Endodermal cell (in vitro differentiated cells): ENCODE results near the gene CCT8. TPM values are rescaled to one million over a fixed set of nuclear protein-coding genes. Genes with fewer than 3 reads are reported as not detected.

Experiments used
- DNase-seq: peaks from one replicate; pipeline ENCODE4 v3.0.0-alpha.2; 2017
- H3K27ac ChIP-seq: 2 replicates; pipeline ENCODE4 v1.5.1; 2013; ENCODE audit warnings: mild to moderate bottlenecking, low read depth, low read length, moderate library complexity
- H3K27me3 ChIP-seq: 2 replicates; pipeline ENCODE4 v1.6.1; 2013; ENCODE audit warnings: mild to moderate bottlenecking, low read length, moderate library complexity; ENCODE audit not compliant: insufficient read depth, control insufficient read depth, poor library complexity, severe bottlenecking
- H3K36me3 ChIP-seq: 2 replicates; pipeline ENCODE4 v1.7.0; 2013; ENCODE audit warnings: mild to moderate bottlenecking, low read length, moderate library complexity; ENCODE audit not compliant: control insufficient read depth, insufficient read depth
- H3K4me1 ChIP-seq: one replicate; pipeline ENCODE4 v1.7.0; 2013; ENCODE audit warnings: low read length; ENCODE audit not compliant: control insufficient read depth, insufficient read depth
- H3K4me3 ChIP-seq: 2 replicates; pipeline ENCODE4 v1.5.1; 2013; ENCODE audit warnings: mild to moderate bottlenecking, low read length, moderate library complexity
- H3K9ac ChIP-seq: 2 replicates; pipeline ENCODE4 v1.6.1; 2013; ENCODE audit warnings: mild to moderate bottlenecking, low read length, moderate library complexity; ENCODE audit not compliant: poor library complexity, severe bottlenecking; ENCODE audit errors: extremely low read depth
- H3K9me3 ChIP-seq: 2 replicates; pipeline ENCODE4 v1.6.1; 2013; ENCODE audit warnings: mild to moderate bottlenecking, low read length, moderate library complexity; ENCODE audit not compliant: control insufficient read depth
- H3K27ac Mint-ChIP-seq: 2 replicates; pipeline ENCODE4 v1.8.0; 2020; ENCODE audit warnings: mixed read lengths
- H3K27me3 Mint-ChIP-seq: 2 replicates; pipeline ENCODE4 v1.8.0; 2021; ENCODE audit warnings: mild to moderate bottlenecking, mixed read lengths; ENCODE audit not compliant: insufficient read depth
- H3K36me3 Mint-ChIP-seq: 2 replicates; pipeline ENCODE4 v1.8.0; 2020; ENCODE audit warnings: low read depth, mixed read lengths
- H3K4me1 Mint-ChIP-seq: 2 replicates; pipeline ENCODE4 v1.8.0; 2020; ENCODE audit warnings: mixed read lengths
- H3K4me3 Mint-ChIP-seq: 2 replicates; pipeline ENCODE4 v1.8.0; 2020; ENCODE audit warnings: mild to moderate bottlenecking, moderate library complexity, mixed read lengths
- H3K9me3 Mint-ChIP-seq: 2 replicates; pipeline ENCODE4 v1.8.0; 2020; ENCODE audit warnings: mild to moderate bottlenecking, mixed read lengths
- CTCF ChIP-seq: fragments of 200-600 bp; sonication (generic); conservative IDR thresholded peaks from 2 replicates; pipeline ENCODE4 v1.5.0; 2021; ENCODE audit warnings: antibody characterized with exemption, mild to moderate bottlenecking
- WGBS, 2 experiments: methylation state at CpG; one replicate each; pipeline versions ENCODE4 v1.1.5 to v1.1.7; 2013; ENCODE audit warnings: missing lambda C conversion rate in 2 of 2, mixed read lengths in 1 of 2; ENCODE audit not compliant: insufficient coverage in 1 of 2, insufficient read length in 1 of 2; 5-methylcytosine and 5-hydroxymethylcytosine counted together
- total RNA-seq, 2 donors: library from RNA; stranded (reverse); fragmentation: NEBNext Ultra II Directional in 1 of 2; extraction: Animal tissue kit (Norgen Biotek cat#: 25700) in 1 of 2; gene quantifications; 2 replicates in 1 of 2; 3 replicates in 1 of 2; pipeline ENCODE4 v1.2.1, GENCODE V29; 2021

The CCT8 gene
- total RNA-seq, 2 donors from 2014 or later = 279 to 281 TPM

GRCh38 chr21:29056005-29056404 lies 17.4 kb downstream of the CCT8 start:
- H3K27me3 ChIP-seq = no peaks in the 10 kb centered on the region
- no peak overlapping the region for H3K4me3 ChIP-seq
- peaks cover 90% of the 10 kb centered on the region for H3K36me3 ChIP-seq
- DNase-seq = no peak
- Mint-ChIP-seq H3K4me1 (no peaks in the 10 kb centered on the region), H3K4me3 (no peak overlapping the region), H3K27me3 (no peaks in the 10 kb centered on the region), H3K27ac (no peak overlapping the region), H3K36me3 (peaks cover 59% of the 10 kb centered on the region), H3K9me3 (no peaks in the 10 kb centered on the region)
- no peaks in the 10 kb centered on the region for H3K4me1 ChIP-seq
- no peak overlapping the region for H3K27ac ChIP-seq
- no peak for TF ChIP-seq CTCF
- H3K9ac ChIP-seq = no peak overlapping the region
- H3K9me3 ChIP-seq = no peaks in the 10 kb centered on the region
- WGBS, 2 experiments = 100% methylated on average over 1 of the region's 1 CpG; no CpG with 5 or more reads in 1 of the 2 experiments

- Histone ChIP-seq H3K9ac (no peak overlapping the region), H3K27me3 (no peaks in the 10 kb centered on the region), H3K9me3 (no peaks in the 10 kb centered on the region), H3K4me1 (no peaks in the 10 kb centered on the region), H3K27ac (no peak overlapping the region), H3K36me3 (peaks cover 90% of the 10 kb centered on the region), H3K4me3 (no peak overlapping the region)
- H3K27me3 Mint-ChIP-seq = no peaks in the 10 kb centered on the region
- H3K4me1 Mint-ChIP-seq = no peaks in the 10 kb centered on the region
- no peak for TF ChIP-seq CTCF
- 94 to 97% methylated on average over 4 to 5 of the region's 5 CpGs for WGBS, 2 experiments
- no peaks in the 10 kb centered on the region for H3K9me3 Mint-ChIP-seq
- no peak overlapping the region for H3K4me3 Mint-ChIP-seq
- H3K27ac Mint-ChIP-seq = no peak overlapping the region
- no peak for DNase-seq
- H3K36me3 Mint-ChIP-seq = peaks cover 52% of the 10 kb centered on the region
Measured at GRCh38 chr21:29055080-29055479, 18.4 kb downstream of the CCT8 start.

- no peaks in the 10 kb centered on the region for H3K4me1 ChIP-seq
- Mint-ChIP-seq H3K36me3 (peaks cover 39% of the 10 kb centered on the region), H3K4me3 (no peak overlapping the region), H3K9me3 (no peaks in the 10 kb centered on the region), H3K27ac (no peak overlapping the region), H3K4me1 (no peaks in the 10 kb centered on the region), H3K27me3 (no peaks in the 10 kb centered on the region)
- no peaks in the 10 kb centered on the region for H3K9me3 ChIP-seq
- no peak overlapping the region for H3K4me3 ChIP-seq
- no peak for TF ChIP-seq CTCF
- H3K36me3 ChIP-seq = peaks cover 91% of the 10 kb centered on the region
- no peaks in the 10 kb centered on the region for H3K27me3 ChIP-seq
- H3K27ac ChIP-seq = no peak overlapping the region
- no peak for DNase-seq
- WGBS, 2 experiments = 91 to 100% methylated on average over 4 of the region's 4 CpGs
- H3K9ac ChIP-seq = no peak overlapping the region
Measured at GRCh38 chr21:29053656-29054055, 19.8 kb downstream of the CCT8 start.
